Measurements from ENCODE around the gene OR2A5.
A peak's percentile ranks its signal among the peaks of the same experiment; 100 is the strongest.
"Not testable (repeated sequence)": the region's sequence is repeated elsewhere in the genome, so short reads cannot be mapped to it uniquely, and the experiment has no call there.

Gene OR2A5, protein sequence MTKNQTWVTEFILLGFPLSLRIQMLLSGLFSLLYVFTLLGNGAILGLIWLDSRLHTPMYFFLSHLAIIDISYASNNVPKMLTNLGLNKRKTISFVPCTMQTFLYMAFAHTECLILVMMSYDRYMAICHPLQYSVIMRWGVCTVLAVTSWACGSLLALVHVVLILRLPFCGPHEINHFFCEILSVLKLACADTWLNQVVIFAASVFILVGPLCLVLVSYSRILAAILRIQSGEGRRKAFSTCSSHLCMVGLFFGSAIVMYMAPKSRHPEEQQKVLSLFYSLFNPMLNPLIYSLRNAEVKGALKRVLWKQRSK

DNA sequence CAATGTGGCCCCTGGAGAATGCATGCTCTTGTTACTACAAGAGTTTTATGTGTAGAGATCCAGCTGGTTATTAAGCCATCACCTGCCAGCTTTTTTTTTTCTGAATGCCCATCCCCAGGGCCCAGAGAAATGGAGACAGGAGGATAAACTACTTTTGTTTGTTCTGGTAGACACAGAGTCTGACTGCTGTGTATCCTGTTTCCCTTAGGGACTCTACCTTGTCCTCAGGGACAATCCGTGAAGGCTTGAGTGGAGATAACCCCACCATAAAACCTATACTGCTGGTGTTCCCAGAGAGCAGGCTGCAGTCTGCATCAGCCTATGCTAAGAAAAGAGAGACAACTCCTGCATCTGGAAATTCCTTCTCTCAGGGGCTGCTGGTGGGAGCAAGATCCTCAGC lies at the start of gene OR2A5:
TSS of gene OR2A5 (plus strand) at position 301 of the 400 bp plus-strand sequence. CDS start 1,454 bp downstream, outside the sequence.
- no peak for DNase-seq

- no peak for DNase-seq
These were observed 48.7 kb upstream of the OR2A5 start, which contains the start of gene OR6B1 for GRCh38 chr7:144000020-144000419. OR6B1 (plus strand) TSS chr7:144000320; CDS start chr7:144003997, 3,677 bp downstream.

DNA sequence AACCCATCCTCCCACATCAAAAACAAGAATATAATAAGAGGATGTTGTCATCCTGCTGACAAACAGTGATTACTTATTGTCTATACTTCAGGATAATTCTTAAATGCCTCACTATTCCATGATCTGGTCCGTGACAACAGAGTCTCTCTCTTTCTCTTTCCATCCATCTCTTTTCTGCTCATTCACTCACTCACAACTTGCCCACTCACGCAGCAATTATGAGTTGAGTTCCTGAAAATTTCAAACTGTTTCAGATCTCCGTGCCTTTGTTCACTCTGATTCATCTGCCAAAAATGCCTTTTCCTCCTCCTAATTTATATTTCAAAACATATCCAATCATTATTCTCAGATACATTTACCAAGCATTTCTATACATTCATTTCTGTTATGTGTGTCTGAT lies 47.2 kb upstream of the OR2A5 start:
- DNase-seq: peak; percentile 16

- DNase-seq: no peak
These were observed 44.0 kb upstream of the OR2A5 start for GRCh38 chr7:144004703-144005102.

GRCh38 chr7:144006029-144006691 lies 42.6 kb upstream of the OR2A5 start:
- DNase-seq: no peak

- no peak for DNase-seq
These were observed 42.1 kb upstream of the OR2A5 start for GRCh38 chr7:144006692-144007042.

DNA sequence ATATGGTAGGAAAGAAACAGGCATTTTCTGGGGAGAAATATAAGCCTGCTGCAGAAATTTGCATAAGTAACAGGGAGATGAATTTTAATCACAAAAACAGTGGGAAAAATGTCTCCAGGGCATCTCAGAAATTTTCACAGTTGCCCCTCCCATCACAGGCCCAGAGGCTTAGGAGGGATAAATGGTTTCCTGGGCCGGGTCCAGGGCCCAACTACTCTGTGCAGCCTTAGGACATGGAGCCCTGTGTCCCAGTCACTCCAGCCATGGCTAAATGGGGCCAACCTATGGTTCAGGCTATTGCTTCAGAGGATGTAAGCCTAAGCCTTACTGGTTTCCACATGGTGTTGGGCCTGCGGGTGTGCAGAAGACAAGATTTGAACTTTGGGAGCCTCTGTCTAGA lies 39.4 kb upstream of the OR2A5 start:
- DNase-seq: no peak

GRCh38 chr7:144010061-144010460 lies 38.7 kb upstream of the OR2A5 start:
- DNase-seq: not testable (repeated sequence)

DNA sequence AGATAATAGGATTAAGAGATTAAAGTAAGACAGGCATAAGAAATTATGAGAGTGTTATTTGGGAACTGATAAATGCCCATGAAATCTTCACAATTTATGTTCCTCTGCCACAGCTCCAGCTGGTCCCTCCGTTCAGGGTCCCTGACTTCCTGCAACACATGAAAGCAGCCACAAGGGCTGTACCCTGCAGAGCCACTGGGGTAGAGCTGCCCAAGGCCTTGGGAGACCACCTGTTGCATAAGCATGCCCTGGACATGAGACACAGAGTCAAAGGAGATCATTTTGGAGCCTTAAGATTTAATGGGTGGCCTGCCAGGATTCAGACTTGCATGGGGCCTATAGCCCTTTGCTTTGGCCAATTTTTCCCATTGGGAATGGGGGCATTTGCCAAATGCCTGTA lies 37.9 kb upstream of the OR2A5 start:
- not testable (repeated sequence) for DNase-seq

- DNase-seq: peak; percentile 63
These were observed 37.1 kb upstream of the OR2A5 start for GRCh38 chr7:144011458-144012230.

DNA sequence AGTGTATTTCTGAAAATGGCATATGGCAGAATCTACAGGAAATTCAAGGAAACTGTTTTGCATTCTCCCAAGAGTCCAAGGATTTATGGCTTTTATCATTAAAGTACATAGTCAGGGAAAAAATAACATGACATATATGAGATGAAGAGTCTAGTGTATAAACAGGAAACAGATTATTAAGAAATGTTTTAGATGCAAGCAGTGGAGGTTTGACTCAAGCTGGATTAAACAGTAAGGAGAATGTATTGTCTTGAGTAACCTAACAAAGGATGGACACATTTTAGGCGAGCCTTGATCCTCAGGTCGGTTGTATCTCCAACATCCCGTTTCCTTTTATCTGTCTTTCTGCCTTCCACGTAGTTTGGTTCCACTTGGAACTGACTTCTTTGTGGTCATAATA lies 30.7 kb upstream of the OR2A5 start:
- no peak for DNase-seq

GRCh38 chr7:144019457-144019856 lies 29.3 kb upstream of the OR2A5 start:
- peak; percentile 78 for DNase-seq

DNA sequence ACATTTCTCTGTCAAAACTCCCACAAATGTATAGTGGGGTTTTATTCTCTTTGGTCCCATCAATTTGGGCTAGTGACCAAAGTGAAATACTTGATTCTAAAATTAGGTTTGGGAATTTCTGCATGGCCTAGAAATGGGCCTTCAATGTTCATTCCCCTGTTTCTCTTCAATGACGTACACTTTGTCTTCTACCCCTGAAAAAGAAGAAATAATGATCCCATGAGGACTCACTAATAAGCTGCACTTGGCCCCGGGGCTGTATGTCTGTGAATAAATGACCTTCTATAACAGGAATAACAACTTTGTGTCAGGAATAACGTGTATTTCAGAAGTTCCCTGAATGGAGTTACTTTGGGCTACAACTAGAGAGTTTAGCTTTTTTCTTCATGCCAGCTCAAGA lies 28.4 kb upstream of the OR2A5 start:
- DNase-seq: no peak

- DNase-seq: no peak
These were observed 26.6 kb upstream of the OR2A5 start for GRCh38 chr7:144022169-144022568.

DNA sequence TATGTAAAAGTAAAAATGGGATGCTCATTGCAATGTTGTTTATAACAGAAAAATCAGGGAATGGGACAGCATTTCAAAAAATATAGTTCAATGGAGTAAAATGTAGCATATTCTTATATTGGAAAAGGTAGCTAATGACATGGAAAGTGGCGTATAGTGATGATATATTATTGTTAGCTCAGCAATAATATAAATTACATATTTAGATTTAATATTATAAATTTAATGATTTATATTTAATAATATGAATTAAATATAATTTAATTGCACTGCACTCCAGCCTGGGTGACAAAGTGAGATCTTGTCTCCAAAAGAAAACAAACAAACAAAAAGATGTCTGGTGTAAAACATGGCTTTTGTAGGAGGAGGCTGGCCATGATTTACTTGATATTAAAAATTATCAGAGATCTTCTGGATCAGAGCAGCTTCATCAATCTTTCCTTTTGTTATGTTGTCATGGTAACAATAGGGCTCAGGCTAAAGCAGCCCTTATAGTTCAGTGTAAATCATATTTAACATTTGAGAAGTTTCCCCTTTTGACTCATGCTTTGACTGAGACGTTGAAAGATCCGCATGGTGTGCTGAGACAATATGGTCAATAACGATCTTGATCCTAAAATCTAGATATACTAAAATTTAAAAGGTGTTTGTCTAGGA lies 25.4 kb upstream of the OR2A5 start:
- no peak for DNase-seq

- DNase-seq: no peak
These were observed 24.5 kb upstream of the OR2A5 start for GRCh38 chr7:144024213-144024612.

DNA sequence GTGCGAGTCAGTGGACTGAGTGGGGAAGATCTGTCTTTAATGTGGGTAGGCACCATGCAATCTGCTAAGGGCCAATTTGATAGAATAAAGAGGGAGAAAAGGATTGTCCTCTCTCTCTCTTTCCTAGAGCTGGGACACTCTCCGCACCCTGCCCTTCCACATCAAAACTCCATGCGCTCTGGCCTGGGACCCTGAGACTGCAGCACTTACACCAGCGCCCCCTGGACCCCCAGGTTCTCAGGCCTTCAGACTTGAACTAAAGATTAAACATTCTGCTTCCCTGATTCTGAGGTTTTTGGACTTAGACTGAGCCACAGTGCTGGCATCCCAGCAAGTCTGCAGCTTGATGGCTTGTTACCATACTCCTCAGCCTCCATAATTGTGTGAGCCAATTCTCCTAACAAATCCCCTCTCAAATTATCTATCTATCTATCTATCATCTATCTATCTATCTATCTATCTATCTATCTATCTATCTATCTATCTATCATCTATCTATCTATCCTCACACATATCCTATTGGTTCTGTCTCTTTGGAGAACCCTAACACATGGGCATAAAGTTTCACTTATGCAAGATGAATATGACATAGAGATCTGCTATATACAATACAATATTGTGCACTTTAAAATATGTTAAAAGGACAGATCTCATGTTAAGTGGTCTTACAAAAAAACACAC lies 22.4 kb upstream of the OR2A5 start:
- no peak for DNase-seq

DNA sequence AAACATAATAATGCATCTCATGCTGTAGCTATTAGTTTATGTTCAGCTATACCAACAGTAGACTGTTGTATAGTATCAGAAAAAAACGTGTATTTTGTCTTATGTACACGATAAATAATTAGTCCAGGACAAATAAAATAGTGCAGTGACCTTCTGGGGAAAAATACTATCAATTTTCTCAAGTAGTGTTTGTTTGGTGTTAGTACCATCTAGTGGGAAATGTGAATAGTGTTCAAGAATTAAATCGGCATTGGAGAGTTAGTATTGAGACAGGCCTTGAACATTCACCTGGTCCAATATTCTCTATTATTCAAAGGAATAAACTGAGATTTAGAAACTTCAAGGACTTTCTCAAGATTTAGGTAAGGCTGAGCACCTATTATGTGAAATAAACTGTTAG lies 21.7 kb upstream of the OR2A5 start:
- peak; percentile 51 for DNase-seq

DNA sequence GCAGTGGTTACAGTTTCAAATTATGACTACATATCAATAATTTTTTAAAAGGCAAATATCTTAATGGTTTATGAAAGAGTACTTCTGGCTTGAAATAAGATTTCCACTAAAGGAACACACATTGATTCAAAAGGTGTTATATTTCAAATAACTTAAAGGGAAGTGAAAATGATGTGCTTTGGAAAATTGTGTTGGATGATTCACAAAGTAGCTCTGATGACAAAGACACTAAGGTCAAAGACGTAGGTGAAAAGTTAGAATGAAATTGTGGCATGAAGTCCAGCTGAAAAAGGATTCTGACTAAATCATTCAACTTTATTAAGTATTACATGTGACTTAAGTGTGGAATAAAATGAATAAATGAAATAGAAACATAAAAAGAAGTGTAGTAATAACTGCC lies 20.8 kb upstream of the OR2A5 start:
- DNase-seq: peak; percentile 26

GRCh38 chr7:144028547-144028946 lies 20.2 kb upstream of the OR2A5 start:
- no peak for DNase-seq

DNA sequence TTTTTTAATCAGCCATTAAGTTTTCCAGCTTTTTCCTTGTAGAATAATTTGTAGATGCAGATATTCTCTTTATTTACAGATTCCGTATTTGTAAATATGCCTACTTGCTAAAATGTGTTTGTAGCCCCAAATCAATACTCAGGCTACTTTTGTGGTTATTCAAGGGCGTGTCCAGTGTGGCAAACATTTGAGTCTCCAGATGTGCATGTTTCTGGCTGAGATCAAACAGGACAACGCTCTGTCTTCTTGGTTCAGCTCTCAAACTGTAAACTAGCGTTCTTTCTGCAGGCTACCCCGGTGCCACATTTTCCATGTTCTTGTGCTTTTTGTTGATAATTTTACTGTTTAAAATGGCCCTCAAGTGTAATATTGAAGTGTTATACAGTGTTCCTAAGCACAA lies 16.2 kb upstream of the OR2A5 start:
- DNase-seq: no peak

DNA sequence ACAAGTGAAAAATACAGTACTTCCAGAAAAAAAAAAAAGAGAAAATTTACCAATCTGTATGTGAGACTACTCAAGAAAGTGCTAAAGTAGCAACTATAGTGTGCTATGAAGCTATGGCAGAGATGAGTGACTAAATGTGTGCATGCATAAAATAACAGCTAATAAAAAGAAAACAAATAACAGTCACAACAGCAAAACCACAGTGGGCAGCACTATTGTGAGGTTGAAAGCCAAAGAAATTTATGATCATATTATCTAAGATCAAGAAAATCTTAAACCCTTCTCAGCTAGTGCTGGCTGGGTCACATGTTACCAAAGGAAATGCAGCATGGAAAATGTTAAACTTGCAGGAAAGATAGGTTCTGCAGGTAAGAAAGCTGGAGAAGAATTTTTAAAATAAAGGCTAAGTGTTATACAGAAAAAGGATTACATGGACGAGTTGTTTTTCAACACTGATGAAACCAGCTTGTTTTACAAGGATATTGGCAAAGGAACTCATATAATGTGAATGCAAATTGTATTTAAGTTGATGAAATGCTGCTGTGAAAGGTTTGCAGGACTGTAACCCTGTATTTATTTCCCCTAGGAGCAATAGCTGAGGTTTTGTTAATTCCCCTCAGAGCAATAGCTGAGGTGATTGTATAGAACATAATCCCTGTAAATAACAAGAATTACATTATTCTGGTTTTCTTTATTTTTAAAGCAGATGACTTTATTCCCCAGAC lies 15.6 kb upstream of the OR2A5 start:
- DNase-seq: no peak
